GM13977 (cell line): ENCODE measurements around the gene CAPS.

ENCODE experiments used
- DNase-seq: peaks from one replicate; pipeline ENCODE4 v3.0.0; 2012; ENCODE audit warnings: low spot score
- in situ Hi-C: fragments of 300-500 bp; cut with MboI; formaldehyde crosslinking; loops from one replicate; pipeline ENCODE4 v1.12.0; 2022; ENCODE audit warnings: low sequenced_read_pairs, low pct_unique_long_range_greater_than_20kb, mixed read lengths, inconsistent platforms; ENCODE audit not compliant: unreplicated experiment
- TF ChIP-seq, protein P1 (sequence below): IDR thresholded peaks from 2 replicates; pipeline ENCODE4 v1.5.1; 2012; ENCODE audit warnings: mild to moderate bottlenecking, control low read depth; ENCODE audit not compliant: insufficient read depth; ENCODE audit errors: extremely low read depth, missing control alignments

Gene CAPS

GRCh38 chr19:5889288-5889971 is 24.6 kb upstream of the CAPS start:
- DNase-seq, result no peak
- TF ChIP-seq, protein P1, sequence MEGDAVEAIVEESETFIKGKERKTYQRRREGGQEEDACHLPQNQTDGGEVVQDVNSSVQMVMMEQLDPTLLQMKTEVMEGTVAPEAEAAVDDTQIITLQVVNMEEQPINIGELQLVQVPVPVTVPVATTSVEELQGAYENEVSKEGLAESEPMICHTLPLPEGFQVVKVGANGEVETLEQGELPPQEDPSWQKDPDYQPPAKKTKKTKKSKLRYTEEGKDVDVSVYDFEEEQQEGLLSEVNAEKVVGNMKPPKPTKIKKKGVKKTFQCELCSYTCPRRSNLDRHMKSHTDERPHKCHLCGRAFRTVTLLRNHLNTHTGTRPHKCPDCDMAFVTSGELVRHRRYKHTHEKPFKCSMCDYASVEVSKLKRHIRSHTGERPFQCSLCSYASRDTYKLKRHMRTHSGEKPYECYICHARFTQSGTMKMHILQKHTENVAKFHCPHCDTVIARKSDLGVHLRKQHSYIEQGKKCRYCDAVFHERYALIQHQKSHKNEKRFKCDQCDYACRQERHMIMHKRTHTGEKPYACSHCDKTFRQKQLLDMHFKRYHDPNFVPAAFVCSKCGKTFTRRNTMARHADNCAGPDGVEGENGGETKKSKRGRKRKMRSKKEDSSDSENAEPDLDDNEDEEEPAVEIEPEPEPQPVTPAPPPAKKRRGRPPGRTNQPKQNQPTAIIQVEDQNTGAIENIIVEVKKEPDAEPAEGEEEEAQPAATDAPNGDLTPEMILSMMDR, result no peak
- in situ Hi-C loops, result no loop called here

- in situ Hi-C loops, result no loop called here
- TF ChIP-seq, protein P1, result no peak
- DNase-seq, result no peak
Observed at GRCh38 chr19:5890099-5890498, 24.0 kb upstream of the CAPS start.

DNA sequence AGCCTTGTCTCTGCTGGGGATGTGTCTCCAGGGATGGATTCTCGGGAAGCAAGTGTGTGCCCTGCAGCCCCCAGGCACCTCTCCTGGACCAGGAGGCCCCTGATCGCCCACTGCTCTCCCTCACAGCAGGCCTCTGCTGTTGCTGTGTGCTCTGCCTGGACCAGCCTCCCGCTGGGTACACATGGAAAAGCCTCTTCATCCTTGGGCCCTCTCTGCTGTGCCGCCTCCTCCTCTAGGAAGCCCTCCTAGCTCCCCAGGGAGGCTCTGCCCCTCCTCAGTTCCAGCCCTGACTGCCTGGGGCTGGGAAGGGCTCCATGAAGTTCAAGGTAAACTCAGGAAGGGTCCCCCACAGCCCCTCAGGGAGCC is 22.5 kb upstream of the CAPS start:
- TF ChIP-seq, protein P1, result no peak
- DNase-seq, result no peak
- in situ Hi-C loops, result no loop called here

DNA sequence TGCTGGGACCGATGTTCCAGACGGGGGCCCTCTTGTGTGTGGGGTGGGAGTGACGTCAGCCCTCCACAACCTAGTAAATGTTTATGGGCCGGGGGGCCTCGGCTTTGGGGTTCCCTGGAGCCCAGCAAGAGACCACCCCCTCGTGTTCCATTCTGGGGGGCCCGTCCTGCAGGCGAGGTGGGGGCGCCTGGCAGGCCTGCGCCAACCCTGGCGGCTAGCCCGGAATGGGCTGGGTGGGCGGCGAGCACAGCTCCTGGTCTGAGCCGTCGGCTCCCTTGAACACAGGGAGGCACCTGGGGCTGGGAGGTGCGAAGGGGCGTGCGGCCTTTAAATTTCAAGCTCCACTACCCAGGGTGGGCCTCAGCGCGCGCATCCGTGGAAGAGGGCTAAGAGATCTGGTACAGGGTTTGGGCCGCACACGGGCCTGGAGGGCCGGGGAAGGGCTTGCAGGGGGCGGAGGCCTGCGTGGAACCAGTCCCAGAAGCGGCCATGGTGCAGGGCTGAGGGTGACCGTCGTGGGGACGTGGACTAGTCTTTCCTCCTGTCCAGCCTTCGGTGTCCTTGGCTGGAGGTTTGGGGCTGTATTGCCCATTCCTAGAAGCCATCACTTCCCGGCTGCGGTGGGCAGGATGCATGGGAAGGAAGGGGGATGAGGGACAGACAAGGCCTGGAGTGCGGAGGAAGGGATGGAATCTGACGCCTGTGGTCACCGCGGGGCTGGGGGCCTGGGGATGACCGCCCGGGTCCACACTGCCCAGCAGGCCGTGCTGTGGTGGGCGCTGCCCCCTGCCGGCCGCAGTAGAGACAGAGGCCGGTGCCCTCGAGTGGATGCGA is 21.9 kb upstream of the CAPS start:
- in situ Hi-C loops, result no loop called here
- TF ChIP-seq, protein P1, result peak; percentile 62
- peak; percentile 64 for DNase-seq

DNA sequence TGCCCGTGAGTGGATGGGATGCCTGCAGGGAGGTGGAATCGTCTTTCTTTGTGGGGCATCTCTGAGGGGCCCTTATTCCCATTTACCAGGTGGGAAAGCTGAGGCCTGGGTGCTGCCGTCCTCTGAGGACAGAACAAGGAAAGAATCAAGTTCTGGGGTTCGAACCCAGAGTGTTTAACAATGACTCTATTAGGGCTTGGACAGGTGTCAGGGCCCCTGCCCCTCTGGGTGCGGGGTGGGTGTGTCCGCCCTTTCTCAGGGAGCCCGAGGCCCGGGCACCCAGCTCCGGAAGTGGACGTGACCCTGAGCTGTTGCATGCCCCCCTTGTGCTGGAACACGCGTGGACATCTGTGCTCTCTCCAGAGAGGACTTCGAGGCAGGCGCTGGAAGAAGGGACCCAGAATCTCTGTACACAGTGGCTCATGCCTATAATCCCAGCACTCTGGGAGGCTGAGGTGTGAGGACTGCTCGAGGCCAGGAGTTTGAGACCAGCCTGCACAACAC is 21.2 kb upstream of the CAPS start:
- in situ Hi-C loops, result no loop called here
- TF ChIP-seq, protein P1, result no peak

DNA sequence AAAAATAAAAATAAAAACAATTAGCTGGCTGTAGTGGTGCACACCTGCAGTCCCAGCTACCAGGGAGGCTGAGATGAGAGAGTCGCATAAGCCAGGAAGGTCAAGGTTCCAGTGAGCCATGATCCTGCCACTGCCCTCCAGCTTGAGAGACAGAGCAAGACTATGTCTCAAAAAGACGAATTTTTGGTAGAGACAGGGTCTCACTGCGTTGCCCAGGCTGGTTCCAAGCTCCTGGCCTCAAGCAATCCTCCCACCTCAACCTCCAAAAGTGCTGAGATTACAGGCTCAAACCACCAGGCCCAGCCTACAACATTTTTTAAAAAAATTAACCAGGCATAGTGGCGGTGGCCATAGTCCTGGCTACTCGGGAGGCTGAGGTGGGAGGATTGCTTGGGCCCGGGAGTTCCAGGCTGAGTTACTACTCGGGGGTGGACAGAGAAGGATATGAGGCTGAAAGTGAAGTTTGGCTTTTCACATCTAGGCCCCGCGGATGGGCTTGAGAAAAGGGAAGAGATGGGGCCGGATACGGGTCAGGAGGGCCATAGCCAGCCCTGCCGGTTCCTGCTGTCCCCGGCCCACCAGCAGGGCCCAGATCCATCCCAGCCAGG is 20.7 kb upstream of the CAPS start:
- in situ Hi-C loops, result no loop called here
- no peak for DNase-seq
- TF ChIP-seq, protein P1, result no peak

More for the DNA sequence above, 21.2 kb upstream of the CAPS start:
- no peak for DNase-seq
